Mesothelial cell of epicardium (in vitro differentiated cells): ENCODE measurements around the gene SLC27A2. TPM values are rescaled to one million over a fixed set of nuclear protein-coding genes. Genes with fewer than 3 reads are reported as not detected.

Experiments
- DNase-seq, 2 experiments: peaks; one replicate each; pipeline ENCODE4 v3.0.0; 2021; ENCODE audit warnings: low spot score in 2 of 2; ENCODE audit not compliant: unreplicated experiment in 2 of 2
- H3K27ac Mint-ChIP-seq: 2 replicates; pipeline ENCODE4 v1.8.0; 2021; ENCODE audit warnings: mixed read lengths
- H3K27me3 Mint-ChIP-seq: 2 replicates; pipeline ENCODE4 v1.8.0; 2021; ENCODE audit warnings: low read depth, mixed read lengths
- H3K36me3 Mint-ChIP-seq: 2 replicates; pipeline ENCODE4 v1.8.0; 2021; ENCODE audit warnings: mixed read lengths
- H3K4me1 Mint-ChIP-seq: 2 replicates; pipeline ENCODE4 v1.8.0; 2021; ENCODE audit warnings: mixed read lengths
- H3K4me3 Mint-ChIP-seq: 2 replicates; pipeline ENCODE4 v1.8.0; 2021; ENCODE audit warnings: mild to moderate bottlenecking, moderate library complexity, mixed read lengths
- H3K9me3 Mint-ChIP-seq: 2 replicates; pipeline ENCODE4 v1.8.0; 2021; ENCODE audit warnings: mixed read lengths
- total RNA-seq: library from RNA; stranded (reverse); gene quantifications from 3 replicates; pipeline ENCODE4 v1.2.1, GENCODE V29; 2021
- TF ChIP-seq, protein P1 (sequence below): fragments of 200-600 bp; sonication (generic); IDR thresholded peaks from one replicate; pipeline ENCODE4 v1.5.0; 2021; ENCODE audit warnings: antibody characterized with exemption; ENCODE audit not compliant: unreplicated experiment

Gene SLC27A2
- total RNA-seq, 1 donor from 2014 or later = 3.1 TPM

DNA sequence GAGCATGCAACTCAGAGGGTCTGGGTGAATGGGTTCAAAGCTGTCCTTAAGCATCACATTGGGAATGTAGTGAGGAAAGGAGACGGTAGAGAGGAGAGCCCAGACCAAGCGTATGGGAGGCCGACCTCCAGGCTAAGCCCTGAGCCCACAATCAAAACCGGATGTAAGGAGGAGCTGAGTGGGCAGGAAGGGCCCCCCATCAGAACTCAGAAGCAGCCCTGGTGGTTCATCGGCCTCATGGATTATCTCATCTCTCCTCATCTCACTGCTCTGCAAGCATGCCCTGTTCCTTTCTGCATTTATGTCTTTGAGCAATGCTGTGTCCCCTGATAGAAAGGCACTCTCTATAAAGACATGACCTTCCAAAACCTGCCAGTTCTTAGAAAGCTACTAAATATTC lies 77.3 kb downstream of the SLC27A2 start:
- TF ChIP-seq, protein P1, sequence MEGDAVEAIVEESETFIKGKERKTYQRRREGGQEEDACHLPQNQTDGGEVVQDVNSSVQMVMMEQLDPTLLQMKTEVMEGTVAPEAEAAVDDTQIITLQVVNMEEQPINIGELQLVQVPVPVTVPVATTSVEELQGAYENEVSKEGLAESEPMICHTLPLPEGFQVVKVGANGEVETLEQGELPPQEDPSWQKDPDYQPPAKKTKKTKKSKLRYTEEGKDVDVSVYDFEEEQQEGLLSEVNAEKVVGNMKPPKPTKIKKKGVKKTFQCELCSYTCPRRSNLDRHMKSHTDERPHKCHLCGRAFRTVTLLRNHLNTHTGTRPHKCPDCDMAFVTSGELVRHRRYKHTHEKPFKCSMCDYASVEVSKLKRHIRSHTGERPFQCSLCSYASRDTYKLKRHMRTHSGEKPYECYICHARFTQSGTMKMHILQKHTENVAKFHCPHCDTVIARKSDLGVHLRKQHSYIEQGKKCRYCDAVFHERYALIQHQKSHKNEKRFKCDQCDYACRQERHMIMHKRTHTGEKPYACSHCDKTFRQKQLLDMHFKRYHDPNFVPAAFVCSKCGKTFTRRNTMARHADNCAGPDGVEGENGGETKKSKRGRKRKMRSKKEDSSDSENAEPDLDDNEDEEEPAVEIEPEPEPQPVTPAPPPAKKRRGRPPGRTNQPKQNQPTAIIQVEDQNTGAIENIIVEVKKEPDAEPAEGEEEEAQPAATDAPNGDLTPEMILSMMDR = no peak
- no peaks in the 10 kb centered on the region for H3K9me3 Mint-ChIP-seq
- peaks cover 18% of the 10 kb centered on the region for H3K27me3 Mint-ChIP-seq
- H3K4me3 Mint-ChIP-seq = no peak overlapping the region
- no peak overlapping the region for H3K27ac Mint-ChIP-seq
- no peak for DNase-seq
- no peaks in the 10 kb centered on the region for H3K36me3 Mint-ChIP-seq
- H3K4me1 Mint-ChIP-seq = no peaks in the 10 kb centered on the region

GRCh38 chr15:50260969-50261496 lies 79.0 kb downstream of the SLC27A2 start:
- no peaks in the 10 kb centered on the region for H3K9me3 Mint-ChIP-seq
- H3K4me1 Mint-ChIP-seq = no peaks in the 10 kb centered on the region
- H3K4me3 Mint-ChIP-seq = no peak overlapping the region
- peaks cover 20% of the 10 kb centered on the region for H3K27me3 Mint-ChIP-seq
- TF ChIP-seq, protein P1 = no peak
- DNase-seq = no peak
- no peak overlapping the region for H3K27ac Mint-ChIP-seq
- H3K36me3 Mint-ChIP-seq = no peaks in the 10 kb centered on the region

DNA sequence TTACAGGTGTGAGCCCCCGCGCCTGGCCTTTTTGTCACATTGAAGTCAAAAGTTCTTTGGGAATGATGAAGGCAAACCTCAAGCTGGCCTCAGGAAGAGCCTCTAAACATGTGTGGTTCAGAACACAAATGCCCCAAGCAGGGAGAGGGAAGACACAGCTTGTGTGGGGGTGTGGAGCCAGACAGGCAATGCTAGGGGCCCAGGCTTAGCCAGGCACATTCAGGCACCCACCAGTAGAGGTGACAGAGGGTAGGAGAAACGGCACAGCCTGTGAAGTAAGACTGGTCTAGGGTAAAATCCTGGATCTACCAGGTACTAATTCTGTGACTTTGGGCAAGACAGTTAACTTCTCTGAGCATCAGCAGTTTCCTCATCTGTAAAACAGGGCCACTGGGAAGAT lies 80.0 kb downstream of the SLC27A2 start:
- Mint-ChIP-seq H3K9me3 (no peaks in the 10 kb centered on the region), H3K27me3 (peaks cover 21% of the 10 kb centered on the region), H3K4me1 (no peaks in the 10 kb centered on the region), H3K4me3 (no peak overlapping the region), H3K27ac (no peak overlapping the region), H3K36me3 (no peaks in the 10 kb centered on the region)
- TF ChIP-seq, protein P1 = no peak
- no peak for DNase-seq

DNA sequence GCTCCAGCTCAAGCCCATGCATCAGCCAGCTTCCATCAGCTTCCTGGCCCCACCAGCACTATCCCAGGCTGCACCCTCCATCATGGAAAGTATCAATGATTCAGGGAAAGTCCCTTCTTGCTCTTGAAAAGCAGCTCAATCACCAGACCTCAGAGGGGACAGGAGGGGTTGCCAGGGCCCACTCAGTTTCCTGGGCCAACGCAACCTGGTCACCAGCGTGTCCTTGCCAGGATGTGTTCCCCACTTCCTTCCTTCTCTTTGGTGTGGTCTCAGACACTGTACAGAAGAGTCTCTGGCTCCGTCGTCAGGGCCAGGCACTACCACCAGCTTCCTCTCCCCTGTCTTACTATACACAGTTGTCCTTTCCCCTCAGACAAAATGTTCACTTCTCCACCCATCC lies 80.5 kb downstream of the SLC27A2 start:
- TF ChIP-seq, protein P1 = no peak
- no peak overlapping the region for H3K4me3 Mint-ChIP-seq
- H3K27me3 Mint-ChIP-seq = peaks cover 21% of the 10 kb centered on the region
- no peak for DNase-seq
- H3K36me3 Mint-ChIP-seq = no peaks in the 10 kb centered on the region
- no peaks in the 10 kb centered on the region for H3K4me1 Mint-ChIP-seq
- no peak overlapping the region for H3K27ac Mint-ChIP-seq
- H3K9me3 Mint-ChIP-seq = no peaks in the 10 kb centered on the region

DNA sequence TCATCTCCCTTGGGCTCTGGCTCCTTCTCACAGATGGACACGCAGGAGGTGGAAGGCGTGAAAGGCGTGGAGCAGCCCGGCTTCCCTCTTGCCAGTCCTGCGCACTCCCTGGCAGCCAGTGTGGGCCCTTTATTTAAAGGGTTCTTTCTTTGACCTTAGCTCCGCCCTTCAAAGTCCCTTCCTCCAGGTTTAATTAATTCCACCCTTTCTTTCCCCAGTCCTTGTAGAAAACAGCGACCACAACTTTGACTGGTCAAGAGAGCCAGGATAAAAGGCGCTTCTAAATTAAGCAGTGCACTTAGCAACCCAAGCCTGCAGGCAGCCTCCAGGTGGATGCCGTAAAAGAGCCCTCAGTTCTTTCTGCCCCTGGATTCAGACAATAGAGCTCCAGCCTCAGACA lies 83.6 kb downstream of the SLC27A2 start, which contains the start of gene HDC:
Gene HDC (minus strand): TSS at position 107 of the 400 bp plus-strand sequence. CDS start 103 bp downstream, at position 4.
- DNase-seq = no peak
- peaks cover 18% of the 10 kb centered on the region for H3K27me3 Mint-ChIP-seq
- H3K27ac Mint-ChIP-seq = no peak within 1 kb of the TSS
- H3K4me1 Mint-ChIP-seq = no peaks in the 10 kb centered on the region
- H3K36me3 Mint-ChIP-seq = no peaks in the 10 kb centered on the region
- TF ChIP-seq, protein P1 = no peak
- H3K9me3 Mint-ChIP-seq = no peaks in the 10 kb centered on the region
- no peak within 1 kb of the TSS for H3K4me3 Mint-ChIP-seq

DNA sequence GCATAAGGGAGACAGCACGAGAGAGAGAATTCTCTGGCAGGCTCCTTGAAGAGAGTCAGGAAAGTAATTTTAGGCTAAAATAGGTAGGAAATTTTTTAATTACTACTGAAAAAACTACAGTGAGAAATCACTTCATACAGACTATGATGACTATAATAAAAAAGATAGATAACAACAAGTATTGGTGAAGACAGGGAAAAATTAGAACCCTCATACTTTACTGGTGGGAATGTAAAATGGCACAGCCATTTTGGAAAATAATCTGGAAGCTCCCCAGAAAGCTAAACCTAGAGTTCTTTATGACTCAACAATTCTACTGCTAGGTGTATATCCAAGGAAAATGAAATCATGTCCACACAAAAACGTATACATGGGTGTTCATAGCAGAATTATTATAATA lies 85.6 kb downstream of the SLC27A2 start:
- H3K36me3 Mint-ChIP-seq = no peaks in the 10 kb centered on the region
- no peak overlapping the region for H3K4me3 Mint-ChIP-seq
- TF ChIP-seq, protein P1 = no peak
- H3K9me3 Mint-ChIP-seq = no peaks in the 10 kb centered on the region
- no peak overlapping the region for H3K27ac Mint-ChIP-seq
- no peaks in the 10 kb centered on the region for H3K4me1 Mint-ChIP-seq
- H3K27me3 Mint-ChIP-seq = peaks cover 18% of the 10 kb centered on the region
- no peak for DNase-seq
